ENCODE measurements around the gene AKR1C8.

DNA sequence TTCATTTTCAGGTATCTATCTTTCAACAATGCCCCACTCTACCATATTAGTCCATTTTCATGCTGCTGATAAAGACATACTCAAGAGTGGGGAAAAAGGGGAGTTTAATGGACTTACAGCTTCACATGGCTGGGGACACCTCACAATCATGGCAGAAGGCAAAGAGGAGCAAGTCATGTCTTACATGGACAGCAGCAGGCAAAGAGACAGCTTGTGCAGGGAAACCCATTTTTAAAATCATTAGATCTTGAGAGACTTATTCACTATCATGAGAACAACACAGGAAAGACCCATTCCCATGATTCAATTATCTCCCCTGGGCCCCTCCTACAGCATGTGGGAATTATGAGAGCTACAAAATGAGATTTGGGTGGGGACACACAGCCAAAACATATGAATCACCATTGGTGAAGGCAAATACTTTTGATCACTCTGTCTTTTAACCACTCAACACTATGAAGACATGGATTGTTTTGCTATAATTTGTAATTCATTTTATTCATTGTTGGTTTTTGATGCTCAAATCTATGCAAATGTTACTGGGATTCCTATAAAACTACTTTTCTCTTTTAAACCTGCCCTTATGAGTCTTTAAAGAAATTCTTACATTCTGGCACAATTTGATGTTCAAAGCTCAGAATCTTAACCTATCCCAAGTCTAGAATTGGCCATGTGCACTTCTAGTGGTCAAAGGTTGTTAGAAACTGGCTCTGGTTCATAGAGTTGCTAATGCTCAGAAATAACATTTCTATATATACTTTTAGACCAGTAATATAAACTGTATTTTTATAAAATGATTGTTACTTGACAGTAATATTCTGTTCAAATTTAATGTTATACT, 27.0 kb upstream of the AKR1C8 start:
- TF ChIP-seq TAF1 (IDR thresholded peaks at IDR 0.05; ENCODE audit: borderline replicate concordance, low read depth, low read length) (no peak), POLR2AphosphoS5 (IDR thresholded peaks at IDR 0.05; ENCODE audit: low read depth, low read length) (no peak), EZH2phosphoT487 (IDR thresholded peaks at IDR 0.05; ENCODE audit: borderline replicate concordance, low read depth) (no peak)
- TF ChIP-seq, protein P1, sequence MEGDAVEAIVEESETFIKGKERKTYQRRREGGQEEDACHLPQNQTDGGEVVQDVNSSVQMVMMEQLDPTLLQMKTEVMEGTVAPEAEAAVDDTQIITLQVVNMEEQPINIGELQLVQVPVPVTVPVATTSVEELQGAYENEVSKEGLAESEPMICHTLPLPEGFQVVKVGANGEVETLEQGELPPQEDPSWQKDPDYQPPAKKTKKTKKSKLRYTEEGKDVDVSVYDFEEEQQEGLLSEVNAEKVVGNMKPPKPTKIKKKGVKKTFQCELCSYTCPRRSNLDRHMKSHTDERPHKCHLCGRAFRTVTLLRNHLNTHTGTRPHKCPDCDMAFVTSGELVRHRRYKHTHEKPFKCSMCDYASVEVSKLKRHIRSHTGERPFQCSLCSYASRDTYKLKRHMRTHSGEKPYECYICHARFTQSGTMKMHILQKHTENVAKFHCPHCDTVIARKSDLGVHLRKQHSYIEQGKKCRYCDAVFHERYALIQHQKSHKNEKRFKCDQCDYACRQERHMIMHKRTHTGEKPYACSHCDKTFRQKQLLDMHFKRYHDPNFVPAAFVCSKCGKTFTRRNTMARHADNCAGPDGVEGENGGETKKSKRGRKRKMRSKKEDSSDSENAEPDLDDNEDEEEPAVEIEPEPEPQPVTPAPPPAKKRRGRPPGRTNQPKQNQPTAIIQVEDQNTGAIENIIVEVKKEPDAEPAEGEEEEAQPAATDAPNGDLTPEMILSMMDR (IDR thresholded peaks at IDR 0.05), result no peak
- TF ChIP-seq, protein P2, sequence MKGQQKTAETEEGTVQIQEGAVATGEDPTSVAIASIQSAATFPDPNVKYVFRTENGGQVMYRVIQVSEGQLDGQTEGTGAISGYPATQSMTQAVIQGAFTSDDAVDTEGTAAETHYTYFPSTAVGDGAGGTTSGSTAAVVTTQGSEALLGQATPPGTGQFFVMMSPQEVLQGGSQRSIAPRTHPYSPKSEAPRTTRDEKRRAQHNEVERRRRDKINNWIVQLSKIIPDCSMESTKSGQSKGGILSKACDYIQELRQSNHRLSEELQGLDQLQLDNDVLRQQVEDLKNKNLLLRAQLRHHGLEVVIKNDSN (IDR thresholded peaks at IDR 0.05; ENCODE audit: borderline replicate concordance, low read depth), result no peak
